Adrenal gland (tissue), 12 donors: Measurements from ENCODE around the gene CAMSAP2. TPM values are rescaled to one million over a fixed set of nuclear protein-coding genes. Genes with fewer than 3 reads are reported as not detected.

Experiments used
- DNase-seq, 7 donors: peaks; one replicate each; pipeline ENCODE4 v3.0.0-alpha.2; 2019 to 2020
- H3K27ac ChIP-seq, 5 donors: fragments of 200-600 bp; sonication (generic) in 4 of 5; 1 replicate in 3 of 5; 2 replicates in 2 of 5; pipeline versions ENCODE4 v1.5.1 to v1.8.0; 2016 to 2020; ENCODE audit warnings: mild to moderate bottlenecking in 1 of 5
- H3K27me3 ChIP-seq: fragments of 200-600 bp; 2 replicates; pipeline ENCODE4 v1.8.0; 2021
- H3K36me3 ChIP-seq, 2 donors: fragments of 200-600 bp; replicated peaks in 1 of 2; 1 replicate in 1 of 2; 2 replicates in 1 of 2; pipeline versions ENCODE4 v1.5.1 to v1.8.0; 2018 to 2022
- H3K4me1 ChIP-seq, 2 donors: fragments of 200-600 bp; replicated peaks in 1 of 2; 1 replicate in 1 of 2; 2 replicates in 1 of 2; pipeline versions ENCODE4 v1.5.1 to v1.8.0; 2018 to 2021
- H3K4me3 ChIP-seq, 4 donors: fragments of 200-600 bp; sonication (generic) in 3 of 4; one replicate each; pipeline ENCODE4 v1.5.1; 2016 to 2018
- H3K9me3 ChIP-seq, 3 donors: fragments of 200-600 bp; sonication (generic) in 1 of 3; replicated peaks in 1 of 3; 1 replicate in 2 of 3; 2 replicates in 1 of 3; pipeline versions ENCODE4 v1.5.1 to v1.8.0; 2016 to 2021
- POLR2A ChIP-seq, 2 donors: fragments of 450-650 bp; IDR thresholded peaks; one replicate each; pipeline ENCODE4 v1.6.1; 2017; ENCODE audit warnings: antibody characterized with exemption in 2 of 2, mild to moderate bottlenecking in 2 of 2, moderate library complexity in 1 of 2
- WGBS, 4 donors: extraction: QIAGEN DNeasy Blood & Tissue Kit in 2 of 4; methylation state at CpG; one replicate each; pipeline versions ENCODE4 v1.1.5 to v1.1.7; 2013 to 2017; 5-methylcytosine and 5-hydroxymethylcytosine counted together
- intact Hi-C, 2 donors: fragments of 100-400 bp; cut with DNase I; formaldehyde crosslinking; loops; one replicate each; pipeline versions ENCODE4 v1.14.1 to v1.15.0; 2022 to 2023
- polyA plus RNA-seq, 3 donors: library from polyadenylated mRNA; stranded (reverse); fragments of 200-250 nt in 2 of 3; fragments of 350-450 nt in 1 of 3; fragmentation: Illumina TruSeq in 1 of 3; extraction: RNeasy Lipid Tissue Mini Kit (QIAGEN cat#74804) in 1 of 3; gene quantifications; one replicate each; pipeline ENCODE4 v1.2.3, GENCODE V29; 2013 to 2014
- total RNA-seq, 9 donors: library from RNA; depleted of rRNA in 4 of 9; stranded (reverse); fragments of >200 nt in 4 of 9; fragments of 120-200 nt in 1 of 9; fragmentation: NEBNext Ultra II Directional in 1 of 9; extraction: Animal tissue kit (Norgen Biotek cat#: 25700) in 1 of 9; gene quantifications; one replicate each; pipeline versions ENCODE4 v1.1.0 to v1.2.4, GENCODE V29; 2013 to 2023
- TF ChIP-seq, protein P1 (sequence below), 6 experiments: fragments of 450-650 bp in 4 of 6; fragments of 200-600 bp in 2 of 6; sonication (generic) in 1 of 6; IDR thresholded peaks; 1 replicate in 5 of 6; 2 replicates in 1 of 6; pipeline versions ENCODE4 v1.5.1 to v1.8.0; 2016 to 2021; ENCODE audit warnings: antibody characterized with exemption in 6 of 6, mild to moderate bottlenecking in 2 of 6, moderate library complexity in 1 of 6
- donor health status: healthy with polysubstance abuse.
- donor health status: Bipolar disorder and iron deficiency.
- donor health status: DM: yes; HTN: yes; CAD: no.
- donor health status: DM: no; HTN: no; CAD: no.
- donor health status: DM: no; HTN: no; CAD: no.
- donor health status: DM: yes; HTN: yes; CAD: no.

The CAMSAP2 gene
- total and polyA plus RNA-seq, 12 donors = 22.3 to 62.6 (median 33.0) TPM

DNA sequence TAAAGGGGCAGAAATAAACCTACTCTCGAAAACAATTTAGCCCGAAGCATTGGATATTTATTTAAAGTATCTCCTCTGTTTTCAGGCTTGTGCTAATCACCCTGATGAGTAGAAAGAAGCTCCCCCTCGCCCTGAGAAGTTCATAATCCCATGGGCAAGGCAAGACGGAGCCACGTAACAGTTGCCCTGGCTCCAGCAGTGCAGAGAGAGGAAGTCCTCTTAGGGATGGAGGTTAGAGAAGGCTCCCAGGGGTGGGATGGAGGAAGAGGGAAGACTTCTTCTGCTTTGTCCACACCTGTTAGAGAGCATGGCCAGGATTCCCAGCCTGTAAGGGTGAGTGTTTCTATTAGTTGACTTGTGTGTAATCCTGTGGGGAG, 130.7 kb downstream of the CAMSAP2 start:
- Histone ChIP-seq H3K4me1 (peaks cover 6 to 11% of the 10 kb centered on the region in 2 donors), H3K27me3 (peaks cover 21% of the 10 kb centered on the region), H3K36me3 (no peaks in the 10 kb centered on the region), H3K27ac (no peak overlapping the region), H3K9me3 (no peaks in the 10 kb centered on the region), H3K4me3 (no peak overlapping the region)
- intact Hi-C loops = no loop called here
- WGBS, 4 donors = 76 to 91% (median 81%) methylated on average over 5 of the region's 5 CpGs
- TF ChIP-seq, protein P1, sequence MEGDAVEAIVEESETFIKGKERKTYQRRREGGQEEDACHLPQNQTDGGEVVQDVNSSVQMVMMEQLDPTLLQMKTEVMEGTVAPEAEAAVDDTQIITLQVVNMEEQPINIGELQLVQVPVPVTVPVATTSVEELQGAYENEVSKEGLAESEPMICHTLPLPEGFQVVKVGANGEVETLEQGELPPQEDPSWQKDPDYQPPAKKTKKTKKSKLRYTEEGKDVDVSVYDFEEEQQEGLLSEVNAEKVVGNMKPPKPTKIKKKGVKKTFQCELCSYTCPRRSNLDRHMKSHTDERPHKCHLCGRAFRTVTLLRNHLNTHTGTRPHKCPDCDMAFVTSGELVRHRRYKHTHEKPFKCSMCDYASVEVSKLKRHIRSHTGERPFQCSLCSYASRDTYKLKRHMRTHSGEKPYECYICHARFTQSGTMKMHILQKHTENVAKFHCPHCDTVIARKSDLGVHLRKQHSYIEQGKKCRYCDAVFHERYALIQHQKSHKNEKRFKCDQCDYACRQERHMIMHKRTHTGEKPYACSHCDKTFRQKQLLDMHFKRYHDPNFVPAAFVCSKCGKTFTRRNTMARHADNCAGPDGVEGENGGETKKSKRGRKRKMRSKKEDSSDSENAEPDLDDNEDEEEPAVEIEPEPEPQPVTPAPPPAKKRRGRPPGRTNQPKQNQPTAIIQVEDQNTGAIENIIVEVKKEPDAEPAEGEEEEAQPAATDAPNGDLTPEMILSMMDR (IDR thresholded peaks at IDR 0.05) = no peak
- TF ChIP-seq POLR2A (IDR thresholded peaks at IDR 0.05) = no peak
- no peak for DNase-seq

- DNase-seq = no peak
- 69 to 81% (median 77%) methylated on average over 9 of the region's 9 CpGs for WGBS, 4 donors
- H3K27ac ChIP-seq = no peak overlapping the region
- no peaks in the 10 kb centered on the region for H3K9me3 ChIP-seq
- intact Hi-C loops = no loop called here
- TF ChIP-seq, protein P1 (IDR thresholded peaks at IDR 0.05) = no peak
- TF ChIP-seq POLR2A (IDR thresholded peaks at IDR 0.05) = no peak
- no peaks in the 10 kb centered on the region for H3K36me3 ChIP-seq
- H3K4me3 ChIP-seq = no peak overlapping the region
- H3K27me3 ChIP-seq = peaks cover 24% of the 10 kb centered on the region
- peaks cover 6 to 11% of the 10 kb centered on the region in 2 donors for H3K4me1 ChIP-seq
Measured at GRCh38 chr1:200869753-200870391, 131.2 kb downstream of the CAMSAP2 start.

DNA sequence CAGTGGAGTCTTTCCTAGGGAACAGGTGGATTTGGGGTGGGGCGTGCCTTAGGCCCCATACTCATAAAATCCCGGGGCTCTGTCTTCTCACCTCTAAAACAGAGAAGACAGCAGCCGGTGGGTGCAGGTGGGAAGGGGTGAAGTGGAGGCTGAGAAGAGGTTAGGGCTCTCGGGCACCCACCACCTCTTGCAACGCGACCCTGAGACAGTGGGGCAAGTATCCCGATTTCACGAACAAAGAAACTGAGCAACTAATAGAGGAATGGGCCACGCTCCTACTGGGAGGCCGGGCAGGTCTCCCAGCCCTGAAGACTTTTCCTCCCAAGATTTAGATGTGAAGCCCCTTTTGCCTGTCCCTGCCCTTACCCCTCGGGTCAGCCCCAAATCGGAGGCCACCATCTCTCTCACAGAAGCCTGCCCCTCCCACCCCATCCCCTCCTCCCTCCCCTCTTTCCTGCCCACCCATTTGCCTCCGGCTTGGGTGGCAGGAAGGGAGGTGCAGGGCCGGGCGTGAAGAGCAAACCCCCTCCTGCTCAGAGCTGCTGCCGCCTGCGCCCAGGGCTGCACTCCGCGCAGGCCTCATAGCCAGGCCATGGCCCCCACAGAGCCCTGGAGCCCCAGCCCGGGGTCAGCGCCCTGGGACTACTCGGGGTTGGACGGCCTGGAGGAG, 133.9 kb downstream of the CAMSAP2 start, which contains the start of gene GPR25:
GPR25 (plus strand) TSS at position 536 of the 670 bp plus-strand sequence; CDS start at position 593, 57 bp downstream.
- intact Hi-C loops = no loop called here
- no peaks in the 10 kb centered on the region for H3K9me3 ChIP-seq
- WGBS, 4 donors = 70 to 89% (median 81%) methylated on average over 13 to 23 of the region's 23 CpGs
- no peak within 1 kb of the TSS for H3K27ac ChIP-seq
- H3K4me3 ChIP-seq = peak within 1 kb of the TSS in 1 of 4 donors; percentile 45
- peaks cover 25% of the 10 kb centered on the region for H3K27me3 ChIP-seq
- DNase-seq = no peak
- H3K4me1 ChIP-seq = peaks cover 6 to 11% of the 10 kb centered on the region in 2 donors
- TF ChIP-seq POLR2A (IDR thresholded peaks at IDR 0.05) = no peak
- TF ChIP-seq, protein P1 (IDR thresholded peaks at IDR 0.05) = no peak
- H3K36me3 ChIP-seq = no peaks in the 10 kb centered on the region

DNA sequence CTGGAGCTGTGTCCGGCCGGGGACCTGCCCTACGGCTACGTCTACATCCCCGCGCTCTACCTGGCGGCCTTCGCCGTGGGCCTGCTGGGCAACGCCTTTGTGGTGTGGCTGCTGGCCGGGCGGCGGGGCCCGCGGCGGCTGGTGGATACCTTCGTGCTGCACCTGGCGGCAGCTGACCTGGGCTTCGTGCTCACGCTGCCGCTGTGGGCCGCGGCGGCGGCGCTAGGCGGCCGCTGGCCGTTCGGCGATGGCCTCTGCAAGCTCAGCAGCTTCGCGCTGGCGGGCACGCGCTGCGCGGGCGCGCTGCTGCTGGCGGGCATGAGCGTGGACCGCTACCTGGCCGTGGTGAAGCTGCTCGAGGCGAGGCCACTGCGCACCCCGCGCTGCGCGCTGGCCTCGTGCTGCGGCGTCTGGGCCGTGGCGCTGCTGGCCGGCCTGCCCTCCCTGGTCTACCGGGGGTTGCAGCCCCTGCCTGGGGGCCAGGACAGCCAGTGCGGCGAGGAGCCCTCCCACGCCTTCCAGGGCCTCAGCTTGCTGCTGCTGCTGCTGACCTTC, 134.5 kb downstream of the CAMSAP2 start:
- intact Hi-C loops = no loop called here
- no peak overlapping the region for H3K27ac ChIP-seq
- no peak for DNase-seq

More for the DNA sequence above, 134.5 kb downstream of the CAMSAP2 start:
- Histone ChIP-seq H3K4me3 (peak overlapping the region in 1 of 4 donors; percentile 45), H3K36me3 (no peaks in the 10 kb centered on the region), H3K27me3 (peaks cover 31% of the 10 kb centered on the region), H3K9me3 (no peaks in the 10 kb centered on the region), H3K4me1 (peaks cover 6 to 11% of the 10 kb centered on the region in 2 donors)
- TF ChIP-seq, protein P1 (IDR thresholded peaks at IDR 0.05) = no peak
- TF ChIP-seq POLR2A (IDR thresholded peaks at IDR 0.05) = no peak
- 8 to 10% methylated on average over 61 of the region's 61 CpGs; no CpG with 5 or more reads in 2 of the 4 donors for WGBS, 4 donors
